GM12864 (cell line): ENCODE data around the gene SNPH.

Experiments used
- DNase-seq: peaks from one replicate; pipeline ENCODE4 v3.0.0-alpha.2; 2011; ENCODE audit warnings: low read depth
- H3K4me3 ChIP-seq: 2 replicates; pipeline ENCODE4 v1.5.1; 2011; ENCODE audit warnings: mild to moderate bottlenecking, low read depth, low read length, control low read depth
- CTCF ChIP-seq: IDR thresholded peaks from 2 replicates; pipeline ENCODE4 v1.5.1; 2011; ENCODE audit warnings: low read depth, mild to moderate bottlenecking, moderate library complexity, low read length, control low read depth, inconsistent platforms; ENCODE audit errors: missing control alignments

Gene SNPH

GRCh38 chr20:1274485-1275311 is 8.6 kb downstream of the SNPH start:
- no peak overlapping the region for H3K4me3 ChIP-seq
- DNase-seq = no peak
- no peak for TF ChIP-seq CTCF

- H3K4me3 ChIP-seq = no peak overlapping the region
- no peak for DNase-seq
- no peak for TF ChIP-seq CTCF
These were observed 9.8 kb downstream of the SNPH start for GRCh38 chr20:1275919-1276318.

- no peak overlapping the region for H3K4me3 ChIP-seq
- no peak for TF ChIP-seq CTCF
- DNase-seq = no peak
These were observed 11.6 kb downstream of the SNPH start for GRCh38 chr20:1277529-1278322.

GRCh38 chr20:1278993-1279392 is 12.9 kb downstream of the SNPH start:
- no peak for DNase-seq
- TF ChIP-seq CTCF = no peak
- no peak overlapping the region for H3K4me3 ChIP-seq

- H3K4me3 ChIP-seq = no peak overlapping the region
- no peak for DNase-seq
- no peak for TF ChIP-seq CTCF
These were observed 14.4 kb downstream of the SNPH start for GRCh38 chr20:1280195-1281102.

- H3K4me3 ChIP-seq = no peak overlapping the region
- DNase-seq = no peak
- TF ChIP-seq CTCF = no peak
These were observed 15.4 kb downstream of the SNPH start for GRCh38 chr20:1281279-1282057.
